Tibial nerve (tissue), 4 donors: ENCODE results near the gene OR56A3.

Source experiments
- CTCF ChIP-seq, 5 experiments: fragments of 200-600 bp in 3 of 5; fragments of 450-650 bp in 2 of 5; sonication (generic) in 3 of 5; IDR thresholded peaks; one replicate each; pipeline ENCODE4 v1.5.1; 2016 to 2019; ENCODE audit warnings: antibody characterized with exemption in 5 of 5, mild to moderate bottlenecking in 3 of 5, moderate library complexity in 2 of 5
- EP300 ChIP-seq, 2 donors: sonication (generic); formaldehyde crosslinking; IDR thresholded peaks; one replicate each; pipeline ENCODE4 v1.6.1; 2017; ENCODE audit warnings: antibody characterized with exemption in 2 of 2, mild to moderate bottlenecking in 1 of 2
- POLR2A ChIP-seq, 2 donors: fragments of 450-650 bp; IDR thresholded peaks; one replicate each; pipeline ENCODE4 v1.6.1; 2017; ENCODE audit warnings: antibody characterized with exemption in 2 of 2, mild to moderate bottlenecking in 2 of 2, moderate library complexity in 2 of 2

DNA sequence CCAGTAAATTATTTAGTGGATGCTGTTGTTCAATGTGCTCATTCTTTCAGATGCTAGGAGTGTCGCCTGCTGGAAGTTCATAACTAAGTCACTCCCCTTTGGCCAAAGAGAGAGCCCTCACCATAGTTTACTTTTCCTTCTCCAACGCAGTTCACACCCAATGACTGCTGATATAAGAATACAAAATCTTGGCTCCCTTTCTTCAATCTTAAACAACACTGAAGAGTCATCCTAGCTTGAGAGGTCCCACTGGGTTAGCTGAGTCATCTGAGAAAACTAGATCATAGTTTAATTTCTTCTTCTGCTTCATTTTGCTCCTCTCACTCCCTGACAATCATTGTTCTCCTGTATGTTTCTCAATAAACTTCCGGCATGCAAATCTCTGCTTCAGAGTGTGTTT, 50.1 kb downstream of the OR56A3 start:
- TF ChIP-seq CTCF (IDR thresholded peaks at IDR 0.05) (no peak), POLR2A (IDR thresholded peaks at IDR 0.05) (no peak), EP300 (IDR thresholded peaks at IDR 0.05) (no peak)
